GM21515 (cell line): Measurements from ENCODE around the gene THSD4.
"Not testable (repeated sequence)": the region's sequence is repeated elsewhere in the genome, so short reads cannot be mapped to it uniquely, and the experiment has no call there.

Source experiments
- ATAC-seq: cut with Tn5 transposase; IDR thresholded peaks from one replicate; pipeline ENCODE4 v1.9.1; 2021; ENCODE audit not compliant: unreplicated experiment

THSD4 gene

DNA sequence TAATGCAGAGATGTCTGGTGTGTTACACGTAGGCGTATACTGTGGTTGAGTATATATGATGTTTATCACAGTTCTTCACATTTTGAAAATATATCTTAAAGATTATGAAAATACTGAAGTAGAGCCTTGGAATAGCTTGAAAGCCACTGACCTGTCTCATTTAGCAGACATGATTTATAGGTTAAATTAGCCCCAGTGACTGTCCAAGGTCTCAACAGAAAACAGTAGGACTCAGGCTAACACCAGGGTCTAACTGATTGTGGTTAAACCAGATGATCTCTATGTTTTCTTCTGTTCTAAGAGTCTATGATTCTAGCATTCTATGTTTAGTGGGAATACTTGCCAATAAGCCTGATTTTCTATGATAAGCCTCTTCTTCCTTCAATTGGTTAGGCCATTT is 528.6 kb downstream of the THSD4 start:
- no peak for ATAC-seq

GRCh38 chr15:71646767-71647486 is 531.7 kb downstream of the THSD4 start:
- ATAC-seq: no peak

- no peak for ATAC-seq
Measured at GRCh38 chr15:71647487-71647808, 532.2 kb downstream of the THSD4 start.

DNA sequence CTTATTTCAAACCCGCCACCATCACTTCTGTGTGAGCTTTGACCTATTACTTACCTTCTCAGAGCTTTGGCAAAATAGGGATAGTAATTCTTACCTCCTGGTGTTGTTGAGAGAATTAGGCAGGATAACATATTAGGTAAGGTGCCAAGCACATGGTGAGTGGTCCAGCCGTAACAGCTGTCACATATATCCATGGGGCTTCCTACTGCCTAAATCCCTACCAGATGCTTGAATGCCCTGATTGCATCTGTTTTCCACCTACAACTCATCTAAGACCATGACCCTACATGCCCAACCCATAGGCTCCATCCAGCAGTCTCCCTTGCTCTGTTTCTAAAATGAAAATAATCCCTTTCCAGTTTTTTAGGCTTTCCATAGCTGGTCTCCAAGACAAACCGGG is 532.8 kb downstream of the THSD4 start:
- ATAC-seq: no peak

DNA sequence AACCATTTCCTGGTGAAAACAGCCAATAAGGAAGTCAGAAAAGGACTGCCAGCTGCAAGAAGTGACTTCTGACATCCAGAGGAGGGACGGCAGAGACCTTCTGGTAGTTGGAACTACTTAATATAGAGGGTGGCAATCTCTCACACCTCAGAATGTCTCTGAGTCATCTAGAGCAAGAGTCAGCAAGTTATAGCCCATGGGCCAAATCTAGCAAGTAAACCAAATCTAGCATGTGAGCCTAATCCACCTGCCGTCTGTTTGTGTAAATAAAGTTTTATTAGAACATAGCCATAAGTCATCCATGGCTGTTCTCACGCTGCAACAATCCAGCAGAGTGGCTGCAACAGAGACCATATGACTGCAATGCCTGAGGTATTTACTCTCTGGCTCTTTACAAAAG is 534.6 kb downstream of the THSD4 start:
- no peak for ATAC-seq

DNA sequence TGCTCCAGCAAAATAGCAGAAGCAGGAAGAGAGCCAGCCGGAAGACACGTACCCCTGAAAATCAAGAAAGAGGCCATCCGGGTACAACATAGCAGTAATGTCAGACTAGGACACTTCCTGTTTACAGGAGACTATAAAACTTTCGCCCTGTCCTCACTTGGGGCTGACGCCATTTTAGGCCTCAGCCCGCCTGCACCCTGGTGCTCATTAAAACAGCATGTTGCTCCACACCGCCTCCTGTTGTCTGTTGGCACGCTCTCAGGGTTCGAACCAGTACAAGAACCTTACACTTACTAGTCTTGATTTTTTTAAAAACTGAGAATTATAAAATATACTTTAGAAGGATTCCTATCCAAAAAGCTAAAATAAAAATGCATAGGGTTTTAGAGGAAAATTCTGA is 535.3 kb downstream of the THSD4 start:
- no peak for ATAC-seq

DNA sequence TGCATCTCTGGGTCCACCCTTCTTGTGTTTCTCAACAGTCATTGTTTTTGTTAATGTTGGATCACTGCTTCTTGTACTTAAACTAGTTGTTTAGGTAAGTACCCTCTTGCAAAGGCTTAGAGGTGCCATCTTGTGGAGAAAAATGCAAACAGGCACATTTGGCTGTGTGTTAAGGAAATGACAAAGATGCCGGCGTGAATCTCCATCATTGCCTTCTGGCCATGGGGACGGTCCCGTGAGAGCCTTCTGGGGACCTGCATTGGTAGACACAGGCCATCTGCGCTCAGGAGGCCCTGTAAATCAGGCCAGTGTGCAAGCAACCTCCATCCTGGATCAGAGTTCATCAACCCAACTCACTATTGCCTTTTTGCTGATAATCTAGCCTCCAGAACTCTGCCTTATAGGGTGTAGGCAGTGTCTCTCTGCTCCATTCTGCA is 536.5 kb downstream of the THSD4 start:
- ATAC-seq: no peak

- ATAC-seq: no peak
Measured at GRCh38 chr15:71654042-71654719, 538.9 kb downstream of the THSD4 start.

GRCh38 chr15:71654720-71655174 is 539.5 kb downstream of the THSD4 start:
- no peak for ATAC-seq

- no peak for ATAC-seq
Measured at GRCh38 chr15:71656425-71656824, 541.2 kb downstream of the THSD4 start.

DNA sequence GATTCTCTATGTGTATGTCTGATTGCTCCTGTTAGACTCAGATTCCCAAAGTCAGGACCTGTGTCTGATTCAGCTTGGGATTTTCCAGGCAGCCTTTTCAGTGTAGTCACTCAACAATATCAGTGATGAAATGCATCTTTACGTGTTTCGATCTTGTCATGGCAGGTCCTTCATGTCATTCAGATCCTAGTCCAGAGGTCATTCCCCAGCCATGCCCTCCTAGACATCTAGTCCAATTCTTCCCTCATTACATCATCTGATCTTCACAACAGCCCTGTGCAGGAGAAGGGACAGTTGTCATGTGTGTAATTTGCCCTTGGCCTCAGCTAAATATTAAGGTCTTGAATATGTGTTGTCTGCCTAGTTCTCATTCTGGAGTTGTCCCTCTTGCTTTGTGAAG is 541.9 kb downstream of the THSD4 start:
- ATAC-seq: no peak

GRCh38 chr15:71658036-71658435 is 542.8 kb downstream of the THSD4 start:
- ATAC-seq: no peak

DNA sequence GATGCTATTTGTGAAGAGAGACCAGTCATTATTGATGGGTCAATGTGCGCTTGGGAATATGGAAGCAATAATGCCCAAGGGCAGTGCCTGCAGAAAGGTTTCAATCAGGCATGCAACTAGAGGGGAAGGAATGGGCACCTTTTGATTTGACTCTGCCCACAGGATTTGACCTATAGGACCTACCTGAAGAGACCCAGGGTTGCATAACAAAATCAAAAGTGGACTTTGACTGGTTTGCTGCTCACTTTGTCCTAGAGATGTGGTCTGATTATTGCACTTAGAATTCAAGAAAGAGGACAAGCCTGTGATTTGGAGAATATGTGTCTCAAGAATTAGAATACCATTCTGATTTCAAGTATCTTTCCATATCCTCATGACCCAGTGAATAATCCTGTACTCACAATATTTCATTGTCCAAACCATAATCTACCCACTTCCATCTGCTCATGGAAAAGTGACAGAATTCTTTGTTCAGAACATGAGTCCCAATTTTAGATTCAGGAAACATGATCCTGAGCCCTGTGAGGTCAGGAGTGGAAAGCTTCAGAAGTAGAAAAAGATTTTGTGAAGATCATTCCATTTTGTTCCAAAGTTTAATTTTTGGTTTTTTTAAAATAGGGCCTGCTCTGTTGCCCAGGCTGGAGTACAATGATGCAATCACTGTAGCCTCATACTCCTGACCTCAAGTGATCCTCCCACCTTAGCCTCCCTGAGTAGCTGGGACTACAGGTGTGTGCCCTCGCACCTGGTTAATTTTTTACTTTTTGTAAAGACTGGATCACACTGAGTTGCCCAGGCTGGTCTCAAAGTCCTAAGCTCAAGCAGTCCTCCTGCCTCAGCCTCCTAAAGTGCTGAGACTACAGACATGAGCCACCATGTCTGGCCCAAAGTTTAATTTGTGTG is 543.8 kb downstream of the THSD4 start:
- no peak for ATAC-seq

GRCh38 chr15:71659730-71660067 is 544.4 kb downstream of the THSD4 start:
- ATAC-seq: no peak

DNA sequence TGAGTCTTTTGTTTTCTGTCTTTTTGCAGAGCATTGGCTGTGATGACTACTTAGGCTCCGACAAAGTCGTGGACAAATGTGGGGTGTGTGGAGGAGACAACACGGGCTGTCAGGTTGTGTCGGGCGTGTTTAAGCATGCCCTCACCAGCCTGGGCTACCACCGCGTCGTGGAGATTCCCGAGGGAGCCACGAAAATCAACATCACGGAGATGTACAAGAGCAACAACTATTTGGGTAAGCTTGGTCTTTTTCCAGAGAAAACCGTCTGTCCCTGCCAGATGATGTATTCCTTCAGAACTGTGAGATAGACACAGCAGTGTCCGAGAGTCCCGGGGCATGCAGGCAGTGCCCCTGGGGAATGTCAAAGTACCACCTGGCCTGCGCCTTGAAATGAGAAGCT is 545.2 kb downstream of the THSD4 start:
- ATAC-seq: no peak

GRCh38 chr15:71662306-71662705 is 547.0 kb downstream of the THSD4 start:
- no peak for ATAC-seq

DNA sequence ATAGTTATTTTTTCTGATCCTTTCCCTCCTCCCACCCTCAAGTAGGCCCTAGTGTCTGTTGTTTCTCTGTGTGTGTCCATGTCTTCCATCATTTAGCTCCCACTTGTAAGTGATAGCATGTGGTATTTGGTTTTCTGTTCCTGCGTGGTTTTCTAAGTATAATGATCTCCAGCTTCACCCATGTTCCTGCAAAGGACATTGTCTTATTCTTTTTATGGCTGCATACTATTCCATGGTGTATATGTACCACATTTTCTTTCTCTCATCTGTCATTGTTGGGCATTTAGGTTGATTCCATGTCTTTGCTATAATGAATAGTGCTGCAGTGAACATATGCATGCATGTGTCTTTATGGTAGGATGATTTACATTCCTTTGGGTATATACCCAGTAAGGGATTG is 549.4 kb downstream of the THSD4 start:
- ATAC-seq: no peak

DNA sequence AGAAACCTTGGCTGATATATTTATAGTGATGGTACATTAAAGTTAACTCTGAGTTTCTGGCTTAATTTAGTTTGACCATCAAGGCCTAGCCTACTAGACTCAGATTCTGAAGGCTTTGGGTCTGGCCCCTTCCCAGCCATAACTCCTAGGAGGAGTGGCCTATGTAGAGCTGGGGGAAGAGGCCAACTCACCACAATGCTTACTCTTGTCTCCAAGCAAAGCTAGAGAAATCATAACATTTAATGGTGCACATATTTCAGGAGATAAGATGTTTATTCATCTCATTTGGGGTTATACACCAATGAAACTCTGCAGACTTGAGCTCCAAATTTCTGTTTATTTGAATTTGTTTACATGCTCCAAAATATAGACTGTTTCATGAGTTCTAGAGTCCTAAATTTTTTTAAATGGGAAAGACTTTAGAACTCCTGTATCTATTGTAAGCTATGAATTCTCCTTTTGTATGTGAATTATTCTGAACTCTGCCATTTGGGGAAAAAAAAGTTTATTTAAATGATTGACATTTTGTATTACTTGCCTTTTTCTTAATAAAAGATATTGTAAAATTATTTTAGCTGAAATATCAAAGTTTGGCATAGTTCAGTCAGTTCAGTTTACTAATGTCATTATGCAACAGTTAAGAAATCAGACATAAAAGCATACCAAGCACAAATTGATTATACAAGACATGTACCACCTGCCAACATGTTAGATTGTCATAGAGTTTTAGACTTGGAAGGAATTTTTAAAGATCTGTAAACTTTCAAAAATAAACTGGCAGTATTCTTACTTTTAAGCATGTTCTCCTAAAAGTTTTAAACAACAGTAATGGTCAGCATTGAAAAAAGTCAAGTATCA is 551.7 kb downstream of the THSD4 start:
- ATAC-seq: no peak

DNA sequence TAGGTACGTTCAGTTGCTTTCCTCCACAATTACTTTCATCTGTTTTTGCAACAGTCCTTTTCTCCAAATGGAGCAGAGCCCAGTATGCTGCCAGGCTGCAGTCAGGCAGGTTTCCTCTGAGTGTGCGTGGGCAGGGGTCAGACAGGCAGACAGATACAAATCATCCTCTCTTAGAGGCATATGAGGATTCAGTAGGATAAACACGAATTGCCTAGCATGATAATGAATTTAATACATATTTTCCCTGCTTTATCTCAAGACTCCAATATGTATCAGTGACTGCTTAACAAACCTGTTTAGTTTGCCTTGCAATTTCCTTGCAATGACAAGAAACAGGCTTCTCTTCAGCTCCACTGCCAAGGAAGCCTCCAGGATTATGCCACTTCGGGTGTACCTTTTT is 554.4 kb downstream of the THSD4 start:
- ATAC-seq: no peak

- not testable (repeated sequence) for ATAC-seq
Measured at GRCh38 chr15:71670222-71670621, 555.0 kb downstream of the THSD4 start.

- ATAC-seq: no peak
Measured at GRCh38 chr15:71674354-71674753, 559.1 kb downstream of the THSD4 start.
